Measurements from ENCODE around the gene ZRSR2. TPM values are rescaled to one million over a fixed set of nuclear protein-coding genes. Genes with fewer than 3 reads are reported as not detected.

The ZRSR2 gene
- total and polyA plus RNA-seq, 11 donors, result 3.1 to 18.9 (median 7.6) TPM

- H3K4me3 ChIP-seq, result no peak overlapping the region
- DNase-seq (no peak), ATAC-seq (no peak)
- TF ChIP-seq POLR2A (IDR thresholded peaks at IDR 0.05) (no peak), CTCF (IDR thresholded peaks at IDR 0.05) (no peak)
- whole genome bisulfite sequencing, 4 donors, result 92 to 96% (median 94%) methylated on average over 8 of the region's 8 CpGs
- intact Hi-C loops (cut with DNase I), result no loop called here
- no peaks in the 10 kb centered on the region for H3K27me3 ChIP-seq
- no peaks in the 10 kb centered on the region for H3K9me3 ChIP-seq
- H3K36me3 ChIP-seq, result peaks cover 0 to 100% (median 71%) of the 10 kb centered on the region in 9 donors
- H3K27ac ChIP-seq, result no peak overlapping the region
- peaks cover 0 to 16% (median 0%) of the 10 kb centered on the region in 12 donors for H3K4me1 ChIP-seq
Observed at GRCh38 chrX:15812192-15812938, 22.1 kb downstream of the ZRSR2 start.

- DNase-seq, result no peak
- no peak for ATAC-seq
- intact Hi-C loops (cut with DNase I), result no loop called here
- Histone ChIP-seq H3K36me3 (peaks cover 0 to 100% (median 71%) of the 10 kb centered on the region in 9 donors), H3K27ac (no peak overlapping the region), H3K4me1 (peaks cover 0 to 16% (median 0%) of the 10 kb centered on the region in 12 donors), H3K27me3 (no peaks in the 10 kb centered on the region), H3K9me3 (no peaks in the 10 kb centered on the region), H3K4me3 (no peak overlapping the region)
- TF ChIP-seq POLR2A (IDR thresholded peaks at IDR 0.05) (no peak), CTCF (IDR thresholded peaks at IDR 0.05) (no peak)
- WGBS, 4 donors, result 91 to 100% (median 92%) methylated on average over 1 of the region's 1 CpG
Observed at GRCh38 chrX:15813416-15813815, 23.1 kb downstream of the ZRSR2 start.

- intact Hi-C loops (cut with DNase I), result no loop called here
- Histone ChIP-seq H3K4me1 (peaks cover 0 to 16% (median 0%) of the 10 kb centered on the region in 12 donors), H3K4me3 (no peak overlapping the region), H3K36me3 (peaks cover 0 to 100% (median 70%) of the 10 kb centered on the region in 9 donors), H3K27me3 (no peaks in the 10 kb centered on the region), H3K9me3 (no peaks in the 10 kb centered on the region), H3K27ac (no peak overlapping the region)
- no peak for DNase-seq
- WGBS, 4 donors, result 64 to 86% (median 75%) methylated on average over 6 of the region's 6 CpGs
- no peak for ATAC-seq
- TF ChIP-seq POLR2A (IDR thresholded peaks at IDR 0.05), result no peak
- TF ChIP-seq CTCF (IDR thresholded peaks at IDR 0.05), result no peak
Observed at GRCh38 chrX:15814771-15815365, 24.6 kb downstream of the ZRSR2 start.

- ATAC-seq (peak in 3 of 4 donors; percentile 79 to 81 (median 79)), DNase-seq (peak in 1 of 5 donors; percentile 18)
- Histone ChIP-seq H3K4me1 (peaks cover 0 to 16% (median 0%) of the 10 kb centered on the region in 12 donors), H3K27ac (peak overlapping the region in 1 of 12 donors; percentile 5), H3K9me3 (no peaks in the 10 kb centered on the region), H3K36me3 (peaks cover 0 to 100% (median 75%) of the 10 kb centered on the region in 9 donors), H3K27me3 (no peaks in the 10 kb centered on the region), H3K4me3 (no peak overlapping the region)
- intact Hi-C loops (cut with DNase I), result no loop called here
- 69 to 82% (median 74%) methylated on average over 10 of the region's 10 CpGs for WGBS, 4 donors
- TF ChIP-seq CTCF (IDR thresholded peaks at IDR 0.05), result peak in 7 of 12 donors; percentile 15 to 40 (median 28)
- no peak for TF ChIP-seq POLR2A (IDR thresholded peaks at IDR 0.05)
Observed at GRCh38 chrX:15815779-15816437, 25.6 kb downstream of the ZRSR2 start.

Data from heart left ventricle (tissue), 16 donors.